ENCODE data around the gene CCDC141.

GRCh38 chr2:178811901-178812300, 238.0 kb downstream of the CCDC141 start:
- no peak for TF ChIP-seq YY1 (IDR thresholded peaks at IDR 0.05; ENCODE audit: insufficient read depth, insufficient read length)
- TF ChIP-seq SUZ12 (IDR thresholded peaks at IDR 0.05; ENCODE audit: extremely low read depth, insufficient read depth, insufficient read length): no peak
- no peak for TF ChIP-seq ZNF274 (IDR thresholded peaks at IDR 0.05; ENCODE audit: low read depth, low read length)

All from NT2/D1 (cell line).